Cortex of kidney (tissue), 1 donor: ENCODE measurements around the gene ACO2.

ENCODE experiments used
- DNase-seq: peaks from one replicate; lab custom pipeline; 2025; lab: John Stamatoyannopoulos, UW

Gene ACO2

DNA sequence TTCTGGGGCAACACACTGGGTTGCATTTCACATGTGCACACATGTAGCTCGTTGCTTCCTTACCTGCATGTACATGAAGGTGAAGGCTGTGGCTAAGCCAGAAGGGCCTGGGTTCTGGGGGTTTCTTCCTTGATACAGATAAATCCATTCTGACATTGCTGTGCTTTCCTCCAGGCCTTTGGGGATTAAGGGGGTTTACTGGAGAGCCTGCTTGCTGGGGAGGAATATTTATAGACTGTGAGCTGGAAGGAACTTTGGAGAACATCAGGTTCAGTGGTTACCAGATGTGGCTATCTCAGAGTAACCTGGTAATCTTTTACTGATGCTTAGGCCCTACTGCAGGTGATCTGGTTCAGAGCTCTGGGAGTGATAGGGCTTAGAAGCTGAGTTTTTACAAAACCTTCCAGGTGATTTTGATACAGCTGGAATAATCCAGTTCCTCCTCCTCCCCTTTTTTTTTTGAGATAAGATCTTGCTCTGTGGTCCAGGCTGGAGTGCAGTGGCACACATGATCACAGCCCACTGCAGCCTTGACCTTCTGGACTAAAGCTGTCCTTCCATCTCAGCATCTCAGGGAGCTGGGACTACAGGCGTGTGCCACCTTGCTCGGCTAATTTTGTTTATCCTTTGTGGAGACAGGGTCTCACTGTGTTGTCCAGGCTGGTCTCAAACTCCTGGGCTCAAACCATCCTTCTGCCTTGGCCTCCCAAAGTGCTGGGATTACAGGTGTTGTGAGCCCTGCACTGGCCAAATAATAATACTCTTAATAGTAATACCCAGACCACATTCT lies 19.9 kb downstream of the ACO2 start:
- DNase-seq: no peak

DNA sequence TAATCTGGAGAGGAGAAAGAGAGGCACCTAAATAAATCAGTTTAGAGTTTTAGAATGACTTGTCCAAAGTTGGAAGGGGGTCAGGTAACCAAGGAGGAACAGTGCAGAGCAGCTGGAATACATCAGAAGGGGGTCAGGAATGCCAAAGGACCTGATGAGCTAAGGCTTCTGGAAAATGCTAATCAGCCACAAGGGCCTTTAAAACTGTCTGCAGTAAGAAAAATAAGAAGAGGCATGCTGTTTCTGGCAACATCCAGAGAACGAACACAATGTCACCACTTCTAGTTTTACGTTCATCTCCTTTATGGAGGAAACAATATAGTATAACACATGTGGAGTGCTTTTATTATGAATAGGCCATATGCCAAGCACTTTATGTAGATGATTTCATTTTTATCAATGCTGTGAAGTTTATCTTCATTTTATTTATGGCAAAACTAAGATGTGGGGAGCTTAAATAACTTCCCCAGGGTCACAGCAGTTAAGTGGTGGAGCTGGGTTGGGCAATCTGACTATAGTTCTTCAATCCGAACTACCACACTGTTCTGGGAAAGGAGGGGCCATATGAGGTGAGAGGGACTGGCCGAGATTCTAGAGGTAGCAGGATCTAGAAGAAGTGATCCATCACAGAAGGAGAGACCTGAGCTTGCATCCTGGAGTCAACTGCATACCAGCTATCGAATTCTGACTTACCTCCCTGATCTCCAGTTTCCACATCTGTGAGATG lies 22.6 kb downstream of the ACO2 start:
- DNase-seq: no peak

DNA sequence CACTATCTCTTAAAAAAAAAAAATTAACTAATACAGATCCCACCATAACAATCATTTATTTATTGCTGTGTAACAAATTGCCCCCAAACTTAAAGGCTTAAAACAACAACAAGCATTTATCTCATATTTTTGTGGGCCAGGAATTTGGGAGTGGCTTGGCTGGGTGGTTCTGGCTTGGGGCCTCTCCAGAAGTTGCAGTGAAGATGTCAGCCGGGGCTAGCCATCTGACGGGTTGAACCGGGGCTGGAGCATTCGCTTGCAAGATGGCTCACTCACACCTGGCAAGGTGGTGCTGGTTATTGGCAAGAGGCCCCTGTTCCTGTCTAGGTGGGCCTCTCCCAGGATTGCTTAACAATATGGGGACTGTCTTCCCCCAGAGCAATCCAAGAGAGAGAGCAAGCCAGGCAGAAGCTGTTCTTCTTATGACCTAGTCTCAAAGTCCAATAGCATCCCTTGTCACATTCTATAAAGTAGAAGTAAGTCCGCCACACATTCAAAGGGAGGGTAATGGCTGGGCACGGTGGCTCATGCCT lies 29.5 kb downstream of the ACO2 start:
- no peak for DNase-seq

DNA sequence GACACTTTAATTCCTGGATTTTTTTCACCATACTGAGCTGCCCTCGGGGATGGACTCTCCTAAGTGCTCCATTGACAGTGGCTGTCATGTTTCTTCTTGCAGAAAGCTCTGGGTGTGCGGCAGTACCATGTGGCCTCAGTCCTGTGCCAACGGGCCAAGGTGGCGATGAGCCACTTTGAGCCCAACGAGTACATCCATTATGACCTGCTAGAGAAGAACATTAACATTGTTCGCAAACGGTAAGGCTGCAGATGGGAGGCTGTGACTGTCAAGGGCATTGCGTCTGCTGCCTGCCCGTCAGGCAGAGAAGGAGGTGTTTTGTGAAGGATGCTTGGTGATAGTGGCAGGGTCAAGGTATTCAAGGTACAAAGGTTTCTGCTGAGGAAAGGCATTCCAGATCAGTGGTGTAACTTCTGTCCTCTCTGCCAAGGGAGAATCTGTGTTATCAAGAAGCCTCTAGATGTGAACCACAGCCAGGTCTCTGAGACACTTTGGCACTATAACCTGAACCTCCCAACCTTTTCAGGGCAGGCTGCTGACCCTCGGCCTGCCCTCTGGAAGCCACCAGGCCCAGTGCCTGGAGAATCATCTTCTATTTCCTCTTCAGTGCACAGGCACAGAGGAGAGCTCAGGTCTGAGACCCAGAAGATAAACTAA lies 30.8 kb downstream of the ACO2 start:
- DNase-seq: no peak

DNA sequence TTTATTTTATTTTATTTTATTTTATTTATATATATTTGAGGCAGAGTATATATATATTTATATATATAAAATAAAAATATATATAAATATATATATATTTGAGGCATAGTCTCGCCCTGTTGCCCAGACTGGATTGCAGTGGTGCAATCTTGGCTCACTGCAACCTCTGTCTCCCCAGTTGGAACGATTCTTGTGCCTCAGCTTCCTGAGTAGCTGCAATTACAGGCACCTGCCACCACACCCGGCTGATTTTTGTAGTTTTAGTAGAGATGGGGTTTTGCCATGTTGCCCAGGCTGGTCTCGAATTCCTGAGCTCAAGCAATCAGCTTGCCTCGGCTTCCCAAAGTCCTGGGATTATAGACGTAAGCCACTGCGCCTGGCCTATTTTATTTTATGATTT lies 31.4 kb downstream of the ACO2 start:
- no peak for DNase-seq

DNA sequence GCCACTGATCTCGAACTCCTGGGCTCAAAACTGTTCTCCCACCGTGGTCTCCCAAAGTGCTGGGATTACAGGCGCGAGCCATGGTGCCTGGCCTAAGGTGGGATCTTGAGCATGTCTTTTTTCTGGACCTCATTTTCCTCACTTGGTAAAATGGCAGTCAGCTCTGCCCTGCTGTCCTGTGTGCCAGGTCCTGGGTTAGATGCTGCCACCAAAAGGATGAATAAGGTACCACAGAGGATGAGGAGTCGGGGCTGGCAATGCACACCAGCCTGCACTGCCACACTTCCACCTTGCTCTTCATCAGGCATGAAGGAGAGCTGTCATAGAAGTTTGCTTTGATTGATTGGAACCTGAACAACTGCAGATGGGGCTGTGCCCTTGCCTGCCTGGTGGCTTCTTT lies 32.3 kb downstream of the ACO2 start:
- DNase-seq: no peak

DNA sequence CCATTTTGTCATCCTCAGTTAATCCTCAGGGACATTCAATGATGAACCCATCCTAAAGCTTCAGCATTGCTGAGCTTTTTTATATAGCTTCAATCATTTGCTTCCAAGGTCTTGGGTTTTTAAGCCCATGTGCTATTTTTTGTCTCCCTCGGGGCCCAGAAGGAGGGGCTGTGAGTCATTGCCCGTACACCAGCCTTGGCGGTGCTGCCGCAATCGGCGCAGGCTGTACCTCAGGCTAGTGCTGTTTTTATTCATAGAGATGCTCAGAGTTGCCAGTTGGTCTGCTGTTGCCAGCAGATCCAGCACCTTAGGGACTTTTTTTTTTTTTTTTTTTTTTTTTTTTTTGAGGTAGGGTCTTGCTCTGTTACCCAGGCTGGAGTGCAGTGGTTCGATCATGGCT lies 35.5 kb downstream of the ACO2 start:
- DNase-seq: no peak

DNA sequence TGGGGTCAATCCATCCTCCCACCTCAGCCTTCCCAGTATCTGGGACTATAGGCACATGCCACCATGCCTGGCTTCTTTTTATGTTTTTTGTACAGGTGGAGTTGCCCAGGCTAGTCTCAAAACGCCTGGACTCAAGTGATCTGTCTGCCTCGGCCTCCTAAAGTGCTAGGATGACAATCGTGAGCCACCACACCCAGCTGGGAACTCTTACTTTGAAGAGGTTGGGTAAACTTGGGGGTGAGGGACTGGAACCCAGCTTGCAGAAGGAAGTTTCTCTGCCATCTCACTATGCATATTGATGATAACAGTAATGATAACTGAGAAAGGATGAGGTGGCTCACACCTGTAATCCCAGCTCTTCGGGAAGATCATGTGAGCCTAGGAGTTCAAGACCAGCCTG lies 35.9 kb downstream of the ACO2 start:
- DNase-seq: no peak

DNA sequence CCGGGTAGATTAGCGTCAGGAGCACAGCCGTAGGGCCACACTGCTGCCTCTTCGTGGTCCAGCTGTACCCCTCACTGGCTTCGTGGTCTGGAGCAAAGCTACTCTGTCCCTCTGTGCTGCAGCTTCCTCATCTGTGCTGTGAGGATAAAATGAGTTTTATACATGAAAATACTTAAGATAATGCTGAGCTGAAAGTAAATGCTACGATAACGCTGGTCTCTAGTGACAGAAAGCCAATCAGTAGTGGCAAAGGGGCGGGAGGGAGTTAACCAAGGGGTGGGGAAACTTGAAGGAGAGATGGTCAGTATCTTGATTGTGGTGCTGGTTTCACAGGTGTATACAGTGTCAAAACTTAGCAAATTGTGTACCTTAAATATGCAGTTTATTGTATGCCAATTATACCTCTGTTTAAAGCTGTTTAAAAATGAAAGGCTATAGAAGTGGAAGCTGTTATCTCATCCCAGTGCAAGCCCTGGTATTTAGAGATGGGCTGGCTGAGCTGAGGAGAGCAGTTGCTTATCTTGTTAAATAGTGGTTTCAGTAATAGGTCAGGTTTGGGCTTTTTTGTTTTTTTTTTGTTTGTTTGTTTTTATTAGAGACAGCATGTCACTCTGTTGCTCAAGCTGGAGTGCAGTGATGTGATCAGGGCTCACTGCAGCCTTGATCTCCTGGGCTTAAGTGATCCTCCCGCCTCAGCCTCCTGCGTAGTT lies 36.7 kb downstream of the ACO2 start:
- no peak for DNase-seq

DNA sequence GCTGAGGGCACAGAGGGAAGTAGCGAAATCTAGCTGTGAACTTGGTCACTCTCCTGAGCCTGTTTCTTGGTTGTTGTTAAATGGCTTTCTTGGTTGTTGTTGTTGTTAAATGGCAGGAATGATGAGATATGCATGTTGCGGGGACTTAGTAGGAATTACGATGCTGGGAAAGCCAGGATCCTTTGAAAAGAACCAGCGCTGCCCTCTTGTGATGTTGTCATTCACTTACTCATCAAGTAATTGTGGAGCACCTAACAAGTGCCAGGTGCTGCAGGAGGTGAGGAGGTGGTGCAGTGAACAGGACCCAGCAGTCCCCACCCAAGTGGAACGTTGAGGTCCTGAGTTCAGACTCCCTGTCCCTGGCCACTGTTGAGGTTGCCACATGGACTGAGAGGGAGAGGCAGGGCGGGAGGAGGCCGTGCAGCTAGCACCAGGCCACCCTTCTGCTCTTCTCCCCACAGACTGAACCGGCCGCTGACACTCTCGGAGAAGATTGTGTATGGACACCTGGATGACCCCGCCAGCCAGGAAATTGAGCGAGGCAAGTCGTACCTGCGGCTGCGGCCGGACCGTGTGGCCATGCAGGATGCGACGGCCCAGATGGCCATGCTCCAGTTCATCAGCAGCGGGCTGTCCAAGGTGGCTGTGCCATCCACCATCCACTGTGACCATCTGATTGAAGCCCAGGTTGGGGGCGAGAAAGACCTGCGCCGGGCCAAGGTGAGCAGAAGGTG lies 38.6 kb downstream of the ACO2 start:
- no peak for DNase-seq

DNA sequence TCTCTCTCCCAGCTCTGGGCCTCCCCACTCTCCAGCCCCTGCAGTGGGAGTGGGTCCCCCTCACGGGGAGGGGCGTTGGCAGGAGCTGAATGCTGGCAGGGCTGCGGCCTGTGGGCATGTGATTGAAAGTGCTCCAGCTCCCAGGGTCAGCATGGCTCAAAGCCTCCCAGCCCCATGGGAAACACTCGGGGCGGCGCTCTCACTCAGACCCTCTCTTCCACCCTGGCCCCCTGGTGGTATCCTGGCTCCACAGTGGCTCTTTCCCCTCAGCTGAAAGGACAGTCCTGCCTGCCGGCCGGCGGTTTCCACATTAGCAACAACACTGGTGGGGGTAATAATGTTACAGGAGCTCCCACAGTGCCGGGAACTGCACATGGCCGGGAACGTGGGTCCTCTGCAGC lies 39.9 kb downstream of the ACO2 start:
- no peak for DNase-seq

DNA sequence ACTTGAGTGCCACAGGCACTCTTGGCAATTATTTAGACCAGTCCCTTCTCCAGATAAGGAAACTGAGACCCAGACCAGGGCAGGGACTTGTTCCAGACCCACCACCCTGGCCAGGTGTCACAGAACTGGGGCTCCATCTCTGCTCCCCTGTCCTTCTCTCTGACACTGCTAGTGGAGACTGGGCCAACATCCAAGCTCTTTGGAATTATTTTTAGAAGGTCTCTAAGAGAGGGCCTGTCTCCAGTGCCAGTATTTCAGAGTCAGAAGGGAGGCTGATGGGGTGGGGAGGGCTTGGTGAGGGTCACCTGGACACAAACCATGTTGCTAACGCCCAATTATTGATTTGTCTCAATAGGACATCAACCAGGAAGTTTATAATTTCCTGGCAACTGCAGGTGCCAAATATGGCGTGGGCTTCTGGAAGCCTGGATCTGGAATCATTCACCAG lies 42.6 kb downstream of the ACO2 start:
- DNase-seq: no peak

DNA sequence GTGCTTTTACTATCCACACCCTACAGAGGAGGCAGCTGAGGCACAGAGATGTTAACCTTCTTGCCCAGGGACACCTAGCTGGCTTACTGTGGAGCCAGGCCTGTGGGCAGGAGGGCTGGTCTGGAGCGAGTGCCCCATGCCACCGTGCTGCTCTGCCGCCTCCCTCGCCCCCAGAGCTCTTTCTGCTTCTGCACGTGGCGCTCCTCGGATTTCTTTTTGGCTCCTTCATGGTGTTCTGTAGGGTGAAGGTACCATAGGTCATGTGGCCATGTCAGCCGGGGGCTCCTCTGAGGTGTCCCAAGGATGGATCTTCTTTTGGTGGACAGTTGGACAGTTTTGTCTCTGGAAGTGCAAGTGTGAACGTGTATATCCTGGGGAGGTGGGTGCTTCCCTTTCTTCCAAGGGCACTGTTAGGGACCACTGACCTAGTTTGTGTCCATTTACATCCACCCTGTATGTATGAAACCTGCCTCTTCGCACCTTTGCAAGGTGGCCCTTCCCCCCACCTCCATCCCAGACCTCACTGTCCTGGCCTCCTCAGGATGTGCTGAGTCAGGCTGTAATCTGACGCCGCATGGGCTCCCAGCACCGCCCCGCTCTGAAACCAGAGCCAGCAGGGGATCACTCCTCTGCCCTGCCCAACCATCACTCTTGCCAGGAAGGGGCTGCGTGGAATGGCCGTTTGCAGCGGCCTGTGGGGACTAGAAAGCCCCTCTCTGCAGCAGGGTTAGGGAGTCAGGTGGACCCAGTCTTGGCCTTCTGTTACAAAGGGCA lies 43.7 kb downstream of the ACO2 start:
- no peak for DNase-seq

DNA sequence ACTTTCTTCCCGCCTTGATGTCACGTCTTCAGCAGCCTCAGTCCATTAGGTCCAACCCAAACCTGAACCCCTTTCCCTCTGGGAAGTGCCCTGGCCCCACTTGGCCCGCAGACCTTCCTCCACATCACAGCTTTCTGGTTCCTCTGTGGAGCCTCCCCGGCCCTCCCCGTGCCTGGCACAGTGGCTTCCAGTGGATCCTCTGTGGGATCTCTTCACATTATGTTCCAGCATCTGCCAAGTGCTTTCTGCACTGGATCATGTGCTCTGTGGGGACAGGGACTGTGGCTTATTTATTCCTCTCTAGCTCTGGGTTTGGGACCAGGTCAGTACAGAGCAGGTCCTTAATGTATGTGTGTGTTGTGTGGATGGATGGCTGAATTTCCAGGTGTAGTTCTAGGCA lies 44.5 kb downstream of the ACO2 start:
- DNase-seq: no peak

DNA sequence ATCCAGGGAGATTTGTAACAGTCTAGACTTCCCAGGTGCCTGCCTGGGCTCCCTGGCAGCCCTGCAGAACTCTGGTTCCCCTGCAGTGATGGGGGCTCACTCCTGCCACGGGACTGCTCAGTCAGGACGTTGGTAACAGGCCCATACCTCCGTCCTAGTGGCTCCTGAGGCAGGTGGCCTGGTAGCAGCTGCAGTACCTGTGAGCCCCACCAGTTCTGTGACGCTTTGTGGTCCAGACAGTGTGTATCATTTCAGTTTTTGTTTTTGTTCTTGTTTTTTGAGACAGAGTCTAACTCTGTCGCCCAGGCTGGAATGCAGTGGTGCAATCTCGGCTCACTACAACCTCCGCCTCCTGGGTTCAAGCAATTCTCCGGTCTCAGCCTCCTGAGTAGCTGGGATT lies 47.5 kb downstream of the ACO2 start:
- DNase-seq: no peak

DNA sequence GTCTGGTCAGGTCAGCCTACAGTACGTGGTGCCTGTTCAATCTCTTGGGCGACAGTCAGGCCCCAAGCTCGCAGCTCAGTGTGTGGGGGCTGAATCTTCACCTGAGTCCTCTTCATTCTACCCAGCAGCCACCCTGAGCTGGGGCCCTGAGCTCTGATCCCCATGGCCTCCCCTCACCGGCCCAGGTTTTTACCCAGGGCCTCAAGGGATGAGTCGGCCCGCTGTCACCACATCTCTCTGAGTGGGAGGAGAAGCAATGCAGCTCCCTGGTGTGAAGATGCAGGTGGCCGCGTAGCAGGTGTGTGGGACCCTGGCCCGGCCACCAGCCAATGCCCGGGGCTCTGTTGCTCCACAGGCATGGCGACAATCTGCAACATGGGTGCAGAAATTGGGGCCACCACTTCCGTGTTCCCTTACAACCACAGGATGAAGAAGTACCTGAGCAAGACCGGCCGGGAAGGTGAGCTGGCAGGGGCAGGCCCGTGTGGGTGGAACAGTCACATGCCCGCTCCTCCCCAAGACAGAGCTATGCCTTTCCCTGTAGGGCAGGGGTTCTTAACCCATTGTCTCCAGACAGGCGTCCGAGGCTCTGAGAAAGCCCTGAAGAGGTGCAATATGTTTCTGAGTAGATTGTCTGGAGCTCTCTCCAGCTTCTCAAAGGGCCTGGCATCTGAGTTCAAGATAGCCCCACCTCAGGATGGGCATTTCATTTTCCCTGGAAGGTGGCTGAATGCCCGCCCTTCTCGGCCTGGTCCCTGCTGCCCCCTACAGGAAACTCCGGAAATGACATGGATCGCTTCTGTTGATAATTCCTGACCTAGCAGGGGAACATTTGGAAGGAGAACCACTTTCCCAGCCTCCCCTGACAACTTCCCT lies 48.5 kb downstream of the ACO2 start:
- DNase-seq: no peak

DNA sequence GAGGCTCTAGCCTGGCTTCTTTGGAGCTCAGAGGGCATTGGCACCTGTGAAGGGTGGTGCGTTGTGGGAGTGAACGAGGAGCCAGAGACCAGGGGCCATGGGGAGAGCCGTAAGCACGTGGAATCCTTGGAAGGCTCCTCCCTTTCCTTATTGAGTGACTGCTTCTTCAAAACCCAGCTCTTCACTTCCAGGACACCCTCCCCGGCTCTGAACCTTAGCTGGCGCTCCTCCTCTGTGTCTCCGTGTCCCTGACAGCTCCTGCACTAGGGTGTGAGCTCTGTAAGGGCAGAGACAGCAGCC lies 49.1 kb downstream of the ACO2 start:
- DNase-seq: no peak

DNA sequence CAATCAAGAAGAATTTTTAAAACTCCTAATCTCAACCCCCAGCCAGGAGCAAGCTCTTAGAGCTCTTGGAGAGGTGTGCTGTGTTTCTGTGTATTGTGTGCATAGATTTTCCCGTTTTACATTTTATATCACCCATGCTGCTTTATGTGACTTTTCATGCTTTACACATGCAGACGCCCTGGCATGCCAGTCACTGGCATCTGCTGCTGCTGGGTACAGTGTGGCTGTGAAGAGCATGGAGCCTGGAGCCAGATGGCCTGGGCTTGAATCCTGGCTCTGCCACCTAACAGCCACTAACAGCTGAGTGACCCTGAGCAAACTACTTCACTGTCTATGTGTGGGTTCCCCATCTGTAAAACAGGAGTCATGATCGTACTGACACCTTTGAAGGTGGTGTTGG lies 52.2 kb downstream of the ACO2 start:
- DNase-seq: no peak

DNA sequence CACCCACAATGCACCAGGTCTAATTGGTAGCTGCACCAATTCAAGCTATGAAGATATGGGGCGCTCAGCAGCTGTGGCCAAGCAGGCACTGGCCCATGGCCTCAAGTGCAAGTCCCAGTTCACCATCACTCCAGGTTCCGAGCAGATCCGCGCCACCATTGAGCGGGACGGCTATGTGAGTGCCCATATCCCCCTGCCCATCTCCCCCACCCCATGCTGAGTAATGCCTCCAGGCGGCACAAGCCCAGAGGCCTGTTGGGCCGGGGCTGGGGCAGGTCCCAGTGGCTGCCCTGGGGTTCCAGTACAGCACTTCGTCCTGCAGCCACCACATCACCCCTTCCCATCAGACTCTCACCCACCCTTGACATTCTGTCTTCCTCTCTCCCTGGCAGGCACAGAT lies 53.9 kb downstream of the ACO2 start:
- DNase-seq: no peak
